NT2/D1 (cell line): ENCODE data around the gene SVEP1.

Experiments
- DNase-seq: peaks from one replicate; pipeline ENCODE4 v3.0.0-alpha.2; 2011; ENCODE audit warnings: low read depth, low spot score
- H3K27me3 ChIP-seq: 2 replicates; pipeline ENCODE4 v1.6.0; 2011; ENCODE audit warnings: mild to moderate bottlenecking; ENCODE audit not compliant: insufficient read length, insufficient read depth
- H3K36me3 ChIP-seq: 2 replicates; pipeline ENCODE4 v1.6.1; 2011; ENCODE audit warnings: mild to moderate bottlenecking, low read length, mixed read lengths; ENCODE audit not compliant: insufficient read depth, insufficient read length
- H3K4me1 ChIP-seq: 2 replicates; pipeline ENCODE4 v1.5.1; 2011; ENCODE audit not compliant: insufficient read depth, insufficient read length
- H3K4me3 ChIP-seq: 2 replicates; pipeline ENCODE4 v1.5.1; 2011; ENCODE audit warnings: low read depth; ENCODE audit not compliant: insufficient read length
- H3K9ac ChIP-seq: 2 replicates; pipeline ENCODE4 v1.6.0; 2011; ENCODE audit warnings: low read depth; ENCODE audit not compliant: insufficient read length
- H3K9me3 ChIP-seq: 2 replicates; pipeline ENCODE4 v1.5.1; 2011; ENCODE audit warnings: mild to moderate bottlenecking, low read length; ENCODE audit not compliant: insufficient read depth
- SUZ12 ChIP-seq: IDR thresholded peaks from 2 replicates; pipeline ENCODE4 v1.6.1; 2011; ENCODE audit not compliant: insufficient read length, insufficient read depth; ENCODE audit errors: extremely low read depth
- YY1 ChIP-seq: IDR thresholded peaks from 2 replicates; pipeline ENCODE4 v1.6.1; 2011; ENCODE audit not compliant: insufficient read length, insufficient read depth
- ZNF274 ChIP-seq: IDR thresholded peaks from 2 replicates; pipeline ENCODE4 v1.6.1; 2011; ENCODE audit warnings: mild to moderate bottlenecking, low read depth, low read length

Gene SVEP1

GRCh38 chr9:110427497-110428104 is 151.9 kb downstream of the SVEP1 start:
- no peaks in the 10 kb centered on the region for H3K27me3 ChIP-seq
- H3K9me3 ChIP-seq, result no peaks in the 10 kb centered on the region
- H3K4me3 ChIP-seq, result no peak overlapping the region
- TF ChIP-seq SUZ12 (no peak), ZNF274 (no peak), YY1 (no peak)
- DNase-seq, result peak; percentile 57
- no peak overlapping the region for H3K9ac ChIP-seq
- no peaks in the 10 kb centered on the region for H3K4me1 ChIP-seq
- H3K36me3 ChIP-seq, result no peaks in the 10 kb centered on the region

- no peaks in the 10 kb centered on the region for H3K27me3 ChIP-seq
Measured at GRCh38 chr9:110426052-110426709, 153.4 kb downstream of the SVEP1 start.

DNA sequence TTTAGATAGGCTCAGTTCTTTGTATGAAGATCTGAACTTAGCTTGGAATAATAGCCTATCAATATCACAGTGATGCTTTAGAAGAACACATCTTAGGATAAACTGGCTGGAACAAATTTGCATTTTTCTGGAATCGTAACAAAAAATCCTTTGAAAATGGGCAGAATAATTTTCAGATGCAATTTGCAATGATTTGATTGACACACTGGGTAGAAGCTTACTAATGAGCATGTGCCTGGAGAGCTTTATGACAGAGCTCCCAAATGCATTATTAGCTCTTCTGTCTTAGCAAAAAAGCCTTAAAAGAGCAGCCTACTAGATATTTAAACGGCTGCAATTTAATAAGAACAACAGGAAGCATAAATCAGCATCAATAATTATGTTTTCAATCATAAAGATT is 165.1 kb downstream of the SVEP1 start:
- no peak for TF ChIP-seq SUZ12
- TF ChIP-seq ZNF274, result no peak
- no peak for TF ChIP-seq YY1
- no peaks in the 10 kb centered on the region for H3K27me3 ChIP-seq
- H3K4me1 ChIP-seq, result no peaks in the 10 kb centered on the region
- DNase-seq, result no peak
- H3K36me3 ChIP-seq, result peaks cover 10% of the 10 kb centered on the region
- peaks cover 10% of the 10 kb centered on the region; the same call in 1 of the 2 replicates for H3K9me3 ChIP-seq
- H3K9ac ChIP-seq, result no peak overlapping the region
- no peak overlapping the region for H3K4me3 ChIP-seq

More at GRCh38 chr9:110426052-110426709, 153.4 kb downstream of the SVEP1 start:
- H3K36me3 ChIP-seq, result no peaks in the 10 kb centered on the region
- H3K9ac ChIP-seq, result no peak overlapping the region
- H3K4me1 ChIP-seq, result no peaks in the 10 kb centered on the region
- TF ChIP-seq ZNF274, result no peak
- TF ChIP-seq SUZ12, result no peak
- no peak for TF ChIP-seq YY1
- no peaks in the 10 kb centered on the region for H3K9me3 ChIP-seq
- no peak overlapping the region for H3K4me3 ChIP-seq
- DNase-seq, result no peak

DNA sequence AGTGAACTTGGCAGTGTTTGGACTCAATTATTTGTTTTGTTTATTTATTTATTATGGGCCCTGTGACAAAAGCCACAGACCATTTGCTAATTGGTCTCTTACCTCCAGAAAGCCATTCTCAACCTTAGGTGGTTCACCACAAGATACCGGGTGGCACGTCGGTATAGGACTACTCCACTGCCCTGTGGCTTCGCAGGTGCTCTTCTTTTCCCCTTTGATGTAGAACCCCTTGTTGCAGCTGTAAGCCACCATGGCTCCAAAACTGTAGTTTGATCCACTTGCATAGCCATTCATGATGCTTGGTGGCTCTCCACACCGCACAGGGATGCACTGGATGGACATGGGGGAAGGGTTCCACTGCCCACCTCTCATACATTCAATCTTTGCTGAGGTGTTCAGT is 168.6 kb downstream of the SVEP1 start:
- Histone ChIP-seq H3K27me3 (no peaks in the 10 kb centered on the region), H3K4me1 (no peaks in the 10 kb centered on the region), H3K4me3 (no peak overlapping the region), H3K9me3 (peaks cover 4% of the 10 kb centered on the region; the same call in 1 of the 2 replicates), H3K9ac (no peak overlapping the region), H3K36me3 (peaks cover 34% of the 10 kb centered on the region)
- DNase-seq, result no peak
- TF ChIP-seq YY1, result no peak
- TF ChIP-seq SUZ12, result no peak
- no peak for TF ChIP-seq ZNF274

GRCh38 chr9:110408598-110408997 is 170.9 kb downstream of the SVEP1 start:
- DNase-seq, result no peak
- H3K27me3 ChIP-seq, result no peaks in the 10 kb centered on the region
- TF ChIP-seq YY1 (no peak), ZNF274 (no peak), SUZ12 (no peak)
- no peak overlapping the region for H3K4me3 ChIP-seq
- no peaks in the 10 kb centered on the region for H3K9me3 ChIP-seq
- H3K36me3 ChIP-seq, result peaks cover 36% of the 10 kb centered on the region
- H3K9ac ChIP-seq, result no peak overlapping the region
- no peaks in the 10 kb centered on the region for H3K4me1 ChIP-seq

DNA sequence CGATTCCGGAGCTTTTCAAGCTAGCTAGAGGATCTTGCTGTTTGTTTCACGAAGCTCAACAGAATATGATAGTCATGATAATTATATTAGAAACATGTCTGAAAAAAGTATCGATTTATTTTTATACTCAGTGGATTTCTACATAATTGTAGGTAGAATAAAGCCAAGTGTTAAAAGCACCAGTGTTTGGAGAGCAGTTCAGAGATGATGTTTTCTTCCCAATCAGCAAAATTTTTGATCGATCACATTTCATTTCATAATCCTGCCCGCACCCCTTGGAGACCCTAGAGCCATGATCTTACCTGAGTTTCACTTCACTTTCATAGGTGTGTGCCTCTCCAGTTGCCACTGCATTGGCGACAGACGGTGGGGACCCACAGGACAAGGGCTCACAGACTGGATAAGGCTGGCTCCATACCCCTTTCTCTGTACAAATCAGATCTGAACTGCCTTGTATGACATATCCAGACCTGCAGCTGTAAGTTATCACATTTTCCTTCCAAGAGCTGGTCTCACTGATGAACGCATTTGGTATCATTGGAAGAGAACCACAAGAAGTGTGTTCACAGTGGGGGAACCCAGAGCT is 173.6 kb downstream of the SVEP1 start:
- Histone ChIP-seq H3K9ac (no peak overlapping the region), H3K4me3 (no peak overlapping the region), H3K27me3 (no peaks in the 10 kb centered on the region), H3K36me3 (peaks cover 30% of the 10 kb centered on the region), H3K9me3 (no peaks in the 10 kb centered on the region), H3K4me1 (no peaks in the 10 kb centered on the region)
- TF ChIP-seq ZNF274 (no peak), SUZ12 (no peak), YY1 (no peak)
- DNase-seq, result no peak

DNA sequence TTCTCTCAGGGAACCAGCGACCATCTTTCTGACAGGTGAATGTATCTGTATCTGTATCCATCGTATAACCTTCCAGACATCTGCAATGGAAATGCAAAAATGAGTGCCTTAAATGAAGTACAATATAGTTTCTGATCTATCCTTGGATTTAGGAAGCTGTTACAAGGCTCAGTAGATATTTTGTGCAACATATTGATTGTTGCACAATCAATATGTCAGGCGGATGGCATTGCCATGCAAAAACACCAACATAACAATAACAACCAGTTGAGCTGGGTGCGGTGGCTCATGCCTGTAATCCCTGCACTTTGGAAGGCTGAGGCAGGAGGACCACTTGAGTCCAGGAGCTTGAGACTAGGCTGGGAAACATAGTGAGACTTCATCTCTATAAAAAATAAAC is 175.1 kb downstream of the SVEP1 start:
- Histone ChIP-seq H3K27me3 (no peaks in the 10 kb centered on the region), H3K36me3 (peaks cover 29% of the 10 kb centered on the region), H3K4me3 (no peak overlapping the region), H3K4me1 (no peaks in the 10 kb centered on the region), H3K9ac (no peak overlapping the region), H3K9me3 (no peaks in the 10 kb centered on the region)
- TF ChIP-seq ZNF274, result no peak
- TF ChIP-seq YY1, result no peak
- no peak for TF ChIP-seq SUZ12
- no peak for DNase-seq
